OCI-LY3 (cell line): ENCODE measurements around the gene REXO1.

Experiments
- H2AFZ ChIP-seq: fragments of 200-600, 300-600 bp; shearing (Covaris generic); 2 replicates; pipeline ENCODE4 v1.6.0; 2014; ENCODE audit warnings: antibody characterized with exemption, low read depth, low read length
- H3K27ac ChIP-seq: fragments of 200-600, 300-600 bp; sonication (generic); 2 replicates; pipeline ENCODE4 v1.5.1; 2014; ENCODE audit warnings: mild to moderate bottlenecking, low read length, moderate library complexity, mixed read lengths
- H3K27me3 ChIP-seq: fragments of 200-600, 300-600 bp; sonication (generic); 2 replicates; pipeline ENCODE4 v1.6.1; 2014; ENCODE audit warnings: low read depth, low read length, mixed read lengths
- H3K36me3 ChIP-seq: fragments of 200-600, 300-600 bp; sonication (generic); replicated peaks from 2 replicates; pipeline ENCODE3; 2014; ENCODE audit warnings: low read depth, low read length, mixed read lengths
- H3K4me1 ChIP-seq: fragments of 300-600, 200-600 bp; sonication (generic); 2 replicates; pipeline ENCODE4 v1.6.1; 2014; ENCODE audit warnings: low read length, mixed read lengths
- H3K4me2 ChIP-seq: fragments of 200-600, 300-600 bp; sonication (generic); 2 replicates; pipeline ENCODE4 v1.6.1; 2014; ENCODE audit warnings: low read length, mixed read lengths
- H3K4me3 ChIP-seq: fragments of 300-600, 200-600 bp; sonication (generic); 2 replicates; pipeline ENCODE4 v1.5.1; 2014; ENCODE audit warnings: antibody characterized with exemption, mild to moderate bottlenecking, low read length, moderate library complexity
- H3K79me2 ChIP-seq: fragments of 300-600, 200-600 bp; shearing (Covaris generic); 2 replicates; pipeline ENCODE4 v1.6.1; 2014; ENCODE audit warnings: mild to moderate bottlenecking, low read length, mixed read lengths
- H3K9ac ChIP-seq: fragments of 300-600, 200-600 bp; shearing (Covaris generic); 2 replicates; pipeline ENCODE4 v1.6.0; 2014; ENCODE audit warnings: mild to moderate bottlenecking, low read length, moderate library complexity
- H3K9me3 ChIP-seq: fragments of 200-600, 300-600 bp; shearing (Covaris generic); 2 replicates; pipeline ENCODE4 v1.6.1; 2014; ENCODE audit warnings: low read length, mixed read lengths; ENCODE audit not compliant: insufficient read depth
- H4K20me1 ChIP-seq: fragments of 200-600, 300-600 bp; sonication (generic); 2 replicates; pipeline ENCODE4 v1.6.1; 2016; ENCODE audit warnings: low read length, mixed read lengths; ENCODE audit not compliant: insufficient read depth
- CTCF ChIP-seq: fragments of 200-600, 300-600 bp; sonication (generic); IDR thresholded peaks from 2 replicates; pipeline ENCODE4 v1.5.1; 2014; ENCODE audit warnings: antibody characterized with exemption, low read length, low read depth
- EZH2phosphoT487 ChIP-seq: fragments of 200-600 bp; shearing (Covaris generic); IDR thresholded peaks from 2 replicates; pipeline ENCODE4 v1.6.1; 2018; ENCODE audit warnings: antibody characterized with exemption, mixed run types, low read depth

The REXO1 gene

GRCh38 chr19:1844513-1845124 lies 3.7 kb downstream of the REXO1 start:
- Histone ChIP-seq H3K4me1 (peaks cover 21% of the 10 kb centered on the region), H3K79me2 (peaks cover 87% of the 10 kb centered on the region), H3K9ac (no peak overlapping the region), H3K4me2 (no peak overlapping the region), H3K27ac (no peak overlapping the region), H3K9me3 (no peaks in the 10 kb centered on the region), H3K27me3 (no peaks in the 10 kb centered on the region), H4K20me1 (peaks cover 76% of the 10 kb centered on the region), H3K36me3 (no peaks in the 10 kb centered on the region), H3K4me3 (no peak overlapping the region), H2AFZ (no peak overlapping the region)
- TF ChIP-seq EZH2phosphoT487 (no peak), CTCF (no peak)

GRCh38 chr19:1843646-1844394 lies 4.5 kb downstream of the REXO1 start:
- Histone ChIP-seq H3K4me2 (no peak overlapping the region), H3K9me3 (no peaks in the 10 kb centered on the region), H3K27ac (no peak overlapping the region), H3K36me3 (no peaks in the 10 kb centered on the region), H3K9ac (no peak overlapping the region), H3K27me3 (no peaks in the 10 kb centered on the region), H4K20me1 (peaks cover 82% of the 10 kb centered on the region), H3K79me2 (peaks cover 92% of the 10 kb centered on the region), H3K4me3 (no peak overlapping the region), H3K4me1 (peaks cover 17% of the 10 kb centered on the region), H2AFZ (no peak overlapping the region)
- TF ChIP-seq CTCF (no peak), EZH2phosphoT487 (no peak)

- Histone ChIP-seq H4K20me1 (peaks cover 86% of the 10 kb centered on the region), H3K27ac (no peak overlapping the region), H3K4me1 (peaks cover 15% of the 10 kb centered on the region), H3K9me3 (no peaks in the 10 kb centered on the region), H2AFZ (no peak overlapping the region), H3K36me3 (no peaks in the 10 kb centered on the region), H3K9ac (no peak overlapping the region), H3K79me2 (peaks cover 97% of the 10 kb centered on the region), H3K4me3 (no peak overlapping the region), H3K27me3 (no peaks in the 10 kb centered on the region), H3K4me2 (no peak overlapping the region)
- no peak for TF ChIP-seq CTCF
- no peak for TF ChIP-seq EZH2phosphoT487
Measured at GRCh38 chr19:1843116-1843515, 5.2 kb downstream of the REXO1 start.

- H3K36me3 ChIP-seq, result no peaks in the 10 kb centered on the region
- H2AFZ ChIP-seq, result no peak overlapping the region
Measured at GRCh38 chr19:1841209-1841924, 6.9 kb downstream of the REXO1 start.

More at GRCh38 chr19:1841209-1841924, 6.9 kb downstream of the REXO1 start:
- Histone ChIP-seq H3K4me2 (no peak overlapping the region), H3K27ac (no peak overlapping the region), H3K79me2 (peaks cover 95% of the 10 kb centered on the region), H3K27me3 (no peaks in the 10 kb centered on the region), H3K9ac (no peak overlapping the region), H4K20me1 (peaks cover 87% of the 10 kb centered on the region), H3K4me3 (no peak overlapping the region), H3K4me1 (peaks cover 9% of the 10 kb centered on the region), H3K9me3 (no peaks in the 10 kb centered on the region)
- TF ChIP-seq CTCF (no peak), EZH2phosphoT487 (no peak)
